ENCODE measurements around the gene VEGFD.

VEGFD gene

DNA sequence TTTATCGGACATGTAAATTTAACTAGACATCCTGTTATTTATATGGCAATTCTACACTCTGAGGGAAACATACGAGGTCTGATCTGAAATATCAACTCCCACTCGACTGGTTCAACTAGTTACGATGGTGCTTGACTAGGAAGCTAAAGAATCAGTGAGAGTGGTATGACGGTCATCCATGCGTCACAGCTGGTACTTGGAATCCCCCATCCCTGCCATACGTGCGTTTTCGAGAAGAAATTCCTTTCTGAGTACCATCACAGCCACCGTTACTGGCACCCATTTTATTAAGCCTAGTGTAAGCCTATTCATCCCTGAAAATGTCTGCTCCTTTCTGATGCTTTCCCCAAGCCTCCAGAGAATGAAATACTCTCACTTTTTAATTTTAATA, 48.2 kb downstream of the VEGFD start:
- TF ChIP-seq, protein P1, sequence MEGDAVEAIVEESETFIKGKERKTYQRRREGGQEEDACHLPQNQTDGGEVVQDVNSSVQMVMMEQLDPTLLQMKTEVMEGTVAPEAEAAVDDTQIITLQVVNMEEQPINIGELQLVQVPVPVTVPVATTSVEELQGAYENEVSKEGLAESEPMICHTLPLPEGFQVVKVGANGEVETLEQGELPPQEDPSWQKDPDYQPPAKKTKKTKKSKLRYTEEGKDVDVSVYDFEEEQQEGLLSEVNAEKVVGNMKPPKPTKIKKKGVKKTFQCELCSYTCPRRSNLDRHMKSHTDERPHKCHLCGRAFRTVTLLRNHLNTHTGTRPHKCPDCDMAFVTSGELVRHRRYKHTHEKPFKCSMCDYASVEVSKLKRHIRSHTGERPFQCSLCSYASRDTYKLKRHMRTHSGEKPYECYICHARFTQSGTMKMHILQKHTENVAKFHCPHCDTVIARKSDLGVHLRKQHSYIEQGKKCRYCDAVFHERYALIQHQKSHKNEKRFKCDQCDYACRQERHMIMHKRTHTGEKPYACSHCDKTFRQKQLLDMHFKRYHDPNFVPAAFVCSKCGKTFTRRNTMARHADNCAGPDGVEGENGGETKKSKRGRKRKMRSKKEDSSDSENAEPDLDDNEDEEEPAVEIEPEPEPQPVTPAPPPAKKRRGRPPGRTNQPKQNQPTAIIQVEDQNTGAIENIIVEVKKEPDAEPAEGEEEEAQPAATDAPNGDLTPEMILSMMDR (IDR thresholded peaks at IDR 0.05), result no peak

DNA sequence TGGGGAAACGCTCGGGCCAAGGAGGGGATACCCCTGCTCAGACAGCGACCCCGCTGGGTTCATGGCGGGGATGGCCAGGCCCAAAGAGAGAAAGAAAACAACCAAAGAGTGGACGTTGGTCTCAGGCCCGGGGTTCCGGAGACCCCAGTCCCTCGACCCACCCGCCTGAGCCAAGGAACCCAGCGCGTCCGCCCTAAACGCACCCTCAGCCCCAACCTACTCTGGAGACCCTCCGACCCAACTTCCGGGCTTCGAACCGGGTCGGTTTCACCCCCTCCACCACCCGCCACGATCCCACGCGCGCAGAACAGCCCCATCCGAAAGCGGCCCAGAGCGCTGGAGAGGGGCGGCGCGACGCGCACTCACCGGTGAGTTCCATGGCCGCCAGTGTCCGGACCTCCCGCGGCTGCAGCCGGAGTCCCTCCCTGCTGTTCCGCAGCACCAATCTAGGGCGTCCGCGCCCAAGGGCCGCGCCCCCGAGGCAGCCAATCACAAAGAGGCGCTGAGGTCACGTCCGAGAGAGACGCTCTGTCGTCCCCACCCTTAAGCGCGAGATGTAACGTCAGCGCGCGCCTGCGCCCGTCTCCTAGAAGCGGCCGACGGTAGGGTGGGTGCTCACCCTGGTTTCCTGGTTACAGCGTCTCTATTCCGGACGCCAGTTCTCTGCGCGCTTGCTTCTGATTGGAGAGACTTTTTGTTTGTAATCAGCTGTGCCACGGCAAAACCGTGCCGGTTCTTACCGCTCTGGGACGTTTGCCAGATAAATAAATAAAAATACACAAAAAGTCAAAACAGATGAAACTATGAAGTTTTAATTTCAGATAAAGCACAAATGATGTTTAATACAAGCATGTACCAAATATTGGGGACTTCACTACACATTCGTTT, 48.8 kb downstream of the VEGFD start, which contains the start of gene PIGA:
PIGA (minus strand) TSS at position 389 of the 888 bp plus-strand sequence. CDS start 3,593 bp downstream, outside the sequence.
- TF ChIP-seq, protein P1 (IDR thresholded peaks at IDR 0.05), result no peak

DNA sequence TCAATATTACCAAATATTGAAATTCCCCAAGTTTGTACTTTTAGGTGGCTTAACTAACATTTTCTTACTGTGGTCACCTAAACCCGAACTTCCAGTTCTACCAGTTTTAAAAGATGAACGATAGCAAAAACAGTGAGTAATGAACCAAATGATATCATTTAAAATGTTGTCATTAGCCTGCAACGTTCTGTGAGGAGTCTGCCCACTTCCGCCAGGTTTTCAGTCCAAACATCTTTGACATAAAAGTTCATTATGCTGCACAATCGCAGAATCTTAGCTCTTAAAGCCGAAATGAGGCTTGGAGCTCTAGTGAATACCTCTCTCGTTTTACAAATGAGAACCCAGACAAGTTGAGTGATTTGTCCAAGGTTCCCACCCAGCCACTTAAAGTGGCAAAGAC, 49.7 kb downstream of the VEGFD start:
- TF ChIP-seq, protein P1 (IDR thresholded peaks at IDR 0.05), result no peak

DNA sequence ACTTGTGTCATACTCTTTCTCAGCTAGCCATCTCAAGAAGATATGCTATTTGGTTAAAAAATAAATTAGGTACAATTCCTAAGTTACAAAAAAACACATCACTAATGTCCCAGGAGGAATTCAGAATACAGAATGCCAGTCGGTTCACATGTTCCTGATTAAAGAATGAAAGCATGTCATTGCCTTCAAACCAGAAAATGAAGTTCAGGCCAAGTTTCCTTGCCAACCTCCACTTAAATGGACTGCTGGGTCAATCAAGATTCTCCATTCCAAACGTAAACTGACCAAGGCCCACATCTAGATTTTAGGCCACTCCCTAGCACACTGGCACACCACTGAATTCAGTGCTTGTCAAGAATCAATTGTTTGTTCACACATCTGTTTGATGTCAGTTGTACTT, 55.4 kb downstream of the VEGFD start:
- TF ChIP-seq, protein P1 (IDR thresholded peaks at IDR 0.05), result no peak

GRCh38 chrX:15328131-15328530, 56.1 kb downstream of the VEGFD start:
- TF ChIP-seq, protein P1 (IDR thresholded peaks at IDR 0.05), result no peak

GRCh38 chrX:15322472-15322871, 61.7 kb downstream of the VEGFD start:
- TF ChIP-seq, protein P1 (IDR thresholded peaks at IDR 0.05), result no peak

GRCh38 chrX:15322072-15322471, 62.1 kb downstream of the VEGFD start:
- TF ChIP-seq, protein P1 (IDR thresholded peaks at IDR 0.05), result no peak

Measured in LNCAP (cell line).